Measurements from ENCODE around the gene HGF. TPM values are rescaled to one million over a fixed set of nuclear protein-coding genes. Genes with fewer than 3 reads are reported as not detected.

The HGF gene
- total RNA-seq, 1 experiment from 2014 or later = not detected

DNA sequence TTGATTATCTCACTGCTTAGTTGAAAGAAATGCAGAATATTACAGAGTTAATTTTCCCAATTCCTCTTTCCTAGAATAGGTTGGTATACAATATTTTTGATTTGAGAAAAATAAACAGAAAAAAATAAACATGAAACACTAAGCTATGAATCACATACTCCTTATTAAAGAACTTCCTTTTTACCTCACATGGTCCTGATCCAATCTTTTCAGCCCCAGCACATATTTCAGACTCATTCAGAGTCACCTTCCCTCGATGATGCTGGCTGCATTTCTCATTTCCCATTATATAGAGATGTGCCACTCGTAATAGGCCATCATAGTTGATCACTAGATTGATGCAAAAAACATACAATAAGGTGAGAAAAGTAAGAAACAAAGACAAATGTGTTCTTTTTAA lies 64.6 kb downstream of the HGF start:
- Histone ChIP-seq H3K27ac (ENCODE audit: low read length) (no peak overlapping the region), H3K79me2 (ENCODE audit: low read length) (no peaks in the 10 kb centered on the region), H3K27me3 (ENCODE audit: low read length) (no peaks in the 10 kb centered on the region), H2AFZ (ENCODE audit: low read length) (no peak overlapping the region), H3K36me3 (ENCODE audit: insufficient read depth, low read length) (no peaks in the 10 kb centered on the region), H3K9me2 (replicated peaks; ENCODE audit: insufficient read depth, low read length) (no peaks in the 10 kb centered on the region), H3K4me1 (ENCODE audit: low read length) (no peaks in the 10 kb centered on the region), H3K4me3 (ENCODE audit: low read length) (no peak overlapping the region), H3K9me3 (ENCODE audit: low read length) (peaks cover 36% of the 10 kb centered on the region), H3K4me2 (ENCODE audit: low read depth, low read length, poor library complexity, severe bottlenecking) (no peak overlapping the region), H3K9ac (ENCODE audit: low read length) (no peak overlapping the region), H4K20me1 (ENCODE audit: insufficient read depth, low read depth, low read length) (no peaks in the 10 kb centered on the region)
- no peak for DNase-seq

DNA sequence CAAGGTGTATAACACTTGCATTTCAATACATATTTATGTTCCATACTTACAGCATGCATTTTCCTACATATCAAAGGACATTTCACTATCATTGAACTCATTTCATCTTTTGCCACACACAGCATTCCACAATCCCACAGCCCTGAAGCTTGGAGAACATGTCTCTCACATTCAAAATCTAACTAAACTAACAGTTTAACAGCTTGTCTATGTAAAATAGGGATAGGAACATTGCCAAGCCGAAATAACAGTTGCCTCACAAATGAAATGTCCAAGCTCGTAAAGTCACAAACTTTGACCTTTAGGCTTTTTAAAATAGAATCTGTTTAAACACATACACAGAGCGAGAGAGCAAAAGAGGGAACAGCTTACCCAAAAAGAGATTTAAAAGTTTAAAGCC lies 65.3 kb downstream of the HGF start:
- H3K4me2 ChIP-seq (ENCODE audit: low read depth, low read length, poor library complexity, severe bottlenecking) = no peak overlapping the region

DNA sequence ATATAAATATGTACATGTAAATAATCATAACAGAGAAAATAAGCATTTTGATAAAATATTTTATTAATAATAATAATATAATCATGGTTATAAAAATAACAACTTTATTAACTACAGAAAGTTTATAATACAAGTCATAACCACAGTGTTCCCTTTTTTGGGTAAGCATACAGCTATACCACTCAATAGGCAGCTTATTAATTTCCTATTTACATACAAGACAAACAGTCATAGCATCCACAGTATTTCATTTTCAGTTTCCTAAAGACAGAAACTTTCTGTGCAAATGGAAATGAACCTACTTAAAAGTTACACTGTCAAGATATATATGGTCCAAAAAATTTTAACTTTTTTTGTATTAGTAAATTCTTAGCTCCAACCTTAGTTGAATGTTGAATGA lies 70.9 kb downstream of the HGF start:
- Histone ChIP-seq H3K27ac (ENCODE audit: low read length) (no peak overlapping the region), H3K36me3 (ENCODE audit: insufficient read depth, low read length) (no peaks in the 10 kb centered on the region), H3K4me1 (ENCODE audit: low read length) (no peaks in the 10 kb centered on the region), H3K9me3 (ENCODE audit: low read length) (peaks cover 25% of the 10 kb centered on the region), H3K27me3 (ENCODE audit: low read length) (no peaks in the 10 kb centered on the region), H3K4me2 (ENCODE audit: low read depth, low read length, poor library complexity, severe bottlenecking) (no peak overlapping the region), H3K9me2 (replicated peaks; ENCODE audit: insufficient read depth, low read length) (no peaks in the 10 kb centered on the region), H3K4me3 (ENCODE audit: low read length) (no peak overlapping the region), H2AFZ (ENCODE audit: low read length) (no peak overlapping the region), H3K9ac (ENCODE audit: low read length) (no peak overlapping the region), H3K79me2 (ENCODE audit: low read length) (no peaks in the 10 kb centered on the region), H4K20me1 (ENCODE audit: insufficient read depth, low read depth, low read length) (no peaks in the 10 kb centered on the region)
- no peak for DNase-seq

More for the DNA sequence above, 65.3 kb downstream of the HGF start:
- H4K20me1 ChIP-seq (ENCODE audit: insufficient read depth, low read depth, low read length) = no peaks in the 10 kb centered on the region
- no peak for DNase-seq
- H3K4me1 ChIP-seq (ENCODE audit: low read length) = no peaks in the 10 kb centered on the region
- H3K9me3 ChIP-seq (ENCODE audit: low read length) = peaks cover 42% of the 10 kb centered on the region
- H3K4me3 ChIP-seq (ENCODE audit: low read length) = no peak overlapping the region
- H3K79me2 ChIP-seq (ENCODE audit: low read length) = no peaks in the 10 kb centered on the region
- H3K9me2 ChIP-seq (replicated peaks; ENCODE audit: insufficient read depth, low read length) = no peaks in the 10 kb centered on the region
- no peak overlapping the region for H3K27ac ChIP-seq (ENCODE audit: low read length)
- H2AFZ ChIP-seq (ENCODE audit: low read length) = no peak overlapping the region
- H3K9ac ChIP-seq (ENCODE audit: low read length) = no peak overlapping the region
- no peaks in the 10 kb centered on the region for H3K27me3 ChIP-seq (ENCODE audit: low read length)
- no peaks in the 10 kb centered on the region for H3K36me3 ChIP-seq (ENCODE audit: insufficient read depth, low read length)

DNA sequence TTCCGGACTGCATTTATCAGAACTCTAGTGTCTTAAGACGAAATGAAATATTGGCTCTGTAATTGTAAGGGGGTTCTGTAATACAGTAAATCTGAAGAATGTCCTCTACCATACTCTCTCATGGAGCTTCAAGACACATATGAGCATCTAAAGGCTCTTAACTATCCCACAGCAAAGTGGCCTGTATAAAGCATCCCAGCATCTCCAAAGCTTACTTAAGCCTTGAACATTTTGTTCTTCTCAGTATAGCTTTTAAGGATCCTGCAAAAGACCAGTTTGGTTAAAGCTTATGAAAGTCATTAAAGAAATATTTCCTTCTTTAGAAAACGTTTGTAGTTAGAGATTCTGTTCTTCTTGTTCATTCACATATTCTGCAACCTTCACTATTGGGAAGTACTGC lies 75.1 kb downstream of the HGF start:
- no peak overlapping the region for H2AFZ ChIP-seq (ENCODE audit: low read length)
- no peak overlapping the region for H3K27ac ChIP-seq (ENCODE audit: low read length)
- no peaks in the 10 kb centered on the region for H3K27me3 ChIP-seq (ENCODE audit: low read length)
- no peak overlapping the region for H3K4me2 ChIP-seq (ENCODE audit: low read depth, low read length, poor library complexity, severe bottlenecking)
- H3K36me3 ChIP-seq (ENCODE audit: insufficient read depth, low read length) = no peaks in the 10 kb centered on the region
- no peak overlapping the region for H3K9ac ChIP-seq (ENCODE audit: low read length)
- H3K4me1 ChIP-seq (ENCODE audit: low read length) = no peaks in the 10 kb centered on the region
- DNase-seq = no peak
- no peaks in the 10 kb centered on the region for H3K79me2 ChIP-seq (ENCODE audit: low read length)
- peaks cover 20% of the 10 kb centered on the region for H3K9me3 ChIP-seq (ENCODE audit: low read length)
- no peak overlapping the region for H3K4me3 ChIP-seq (ENCODE audit: low read length)
- no peaks in the 10 kb centered on the region for H4K20me1 ChIP-seq (ENCODE audit: insufficient read depth, low read depth, low read length)
- no peaks in the 10 kb centered on the region for H3K9me2 ChIP-seq (replicated peaks; ENCODE audit: insufficient read depth, low read length)

DNA sequence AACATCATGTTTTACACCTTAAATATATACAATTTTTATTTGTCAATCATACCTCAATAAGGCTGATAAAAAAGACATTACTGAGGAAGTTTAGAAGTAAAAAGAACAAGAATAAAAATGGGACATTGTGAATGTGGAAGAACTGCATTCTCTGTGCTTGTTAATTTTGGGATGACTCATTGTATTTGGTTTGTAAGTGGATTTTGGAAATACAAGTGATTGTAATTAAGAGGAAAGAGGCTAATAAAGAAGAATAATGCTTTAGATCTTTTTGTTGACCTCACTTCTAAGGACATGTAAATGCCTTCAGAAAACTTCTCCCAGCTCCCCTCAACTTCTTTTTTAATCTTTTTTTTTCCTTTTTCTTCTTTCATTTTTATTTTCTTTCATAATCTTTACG lies 76.0 kb downstream of the HGF start:
- no peak overlapping the region for H3K4me3 ChIP-seq (ENCODE audit: low read length)
- H3K9ac ChIP-seq (ENCODE audit: low read length) = no peak overlapping the region
- no peak overlapping the region for H3K27ac ChIP-seq (ENCODE audit: low read length)
- no peaks in the 10 kb centered on the region for H4K20me1 ChIP-seq (ENCODE audit: insufficient read depth, low read depth, low read length)
- no peaks in the 10 kb centered on the region for H3K79me2 ChIP-seq (ENCODE audit: low read length)
- no peak overlapping the region for H2AFZ ChIP-seq (ENCODE audit: low read length)
- peaks cover 18% of the 10 kb centered on the region for H3K9me3 ChIP-seq (ENCODE audit: low read length)
- H3K9me2 ChIP-seq (replicated peaks; ENCODE audit: insufficient read depth, low read length) = no peaks in the 10 kb centered on the region
- no peak overlapping the region for H3K4me2 ChIP-seq (ENCODE audit: low read depth, low read length, poor library complexity, severe bottlenecking)
- no peaks in the 10 kb centered on the region for H3K36me3 ChIP-seq (ENCODE audit: insufficient read depth, low read length)
- H3K27me3 ChIP-seq (ENCODE audit: low read length) = no peaks in the 10 kb centered on the region
- H3K4me1 ChIP-seq (ENCODE audit: low read length) = no peaks in the 10 kb centered on the region
- DNase-seq = no peak

DNA sequence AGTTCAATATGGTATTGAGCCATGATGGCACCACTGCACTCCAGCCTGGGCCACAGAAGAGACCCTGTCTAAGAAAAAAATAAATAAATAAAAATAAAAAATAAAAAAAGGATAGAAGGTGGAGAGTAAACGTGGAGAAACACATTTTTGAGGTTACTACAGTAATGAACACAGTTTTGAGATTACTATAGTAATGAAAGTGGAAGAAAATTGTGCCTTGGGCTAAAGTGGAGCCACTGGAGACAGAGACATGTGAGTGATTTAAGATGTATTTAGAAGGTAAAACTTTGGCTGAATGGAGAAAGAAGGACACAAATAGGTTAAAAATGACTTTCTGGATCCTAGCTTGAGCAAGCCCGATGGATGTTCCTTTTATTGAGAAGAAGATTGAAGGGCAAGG lies 76.8 kb downstream of the HGF start:
- Histone ChIP-seq H3K4me2 (ENCODE audit: low read depth, low read length, poor library complexity, severe bottlenecking) (no peak overlapping the region), H3K4me1 (ENCODE audit: low read length) (no peaks in the 10 kb centered on the region), H3K27me3 (ENCODE audit: low read length) (no peaks in the 10 kb centered on the region), H3K27ac (ENCODE audit: low read length) (no peak overlapping the region), H3K9me3 (ENCODE audit: low read length) (peaks cover 22% of the 10 kb centered on the region), H3K36me3 (ENCODE audit: insufficient read depth, low read length) (no peaks in the 10 kb centered on the region), H2AFZ (ENCODE audit: low read length) (no peak overlapping the region), H3K4me3 (ENCODE audit: low read length) (no peak overlapping the region), H3K9ac (ENCODE audit: low read length) (no peak overlapping the region), H4K20me1 (ENCODE audit: insufficient read depth, low read depth, low read length) (no peaks in the 10 kb centered on the region), H3K9me2 (replicated peaks; ENCODE audit: insufficient read depth, low read length) (no peaks in the 10 kb centered on the region), H3K79me2 (ENCODE audit: low read length) (no peaks in the 10 kb centered on the region)
- no peak for DNase-seq

DNA sequence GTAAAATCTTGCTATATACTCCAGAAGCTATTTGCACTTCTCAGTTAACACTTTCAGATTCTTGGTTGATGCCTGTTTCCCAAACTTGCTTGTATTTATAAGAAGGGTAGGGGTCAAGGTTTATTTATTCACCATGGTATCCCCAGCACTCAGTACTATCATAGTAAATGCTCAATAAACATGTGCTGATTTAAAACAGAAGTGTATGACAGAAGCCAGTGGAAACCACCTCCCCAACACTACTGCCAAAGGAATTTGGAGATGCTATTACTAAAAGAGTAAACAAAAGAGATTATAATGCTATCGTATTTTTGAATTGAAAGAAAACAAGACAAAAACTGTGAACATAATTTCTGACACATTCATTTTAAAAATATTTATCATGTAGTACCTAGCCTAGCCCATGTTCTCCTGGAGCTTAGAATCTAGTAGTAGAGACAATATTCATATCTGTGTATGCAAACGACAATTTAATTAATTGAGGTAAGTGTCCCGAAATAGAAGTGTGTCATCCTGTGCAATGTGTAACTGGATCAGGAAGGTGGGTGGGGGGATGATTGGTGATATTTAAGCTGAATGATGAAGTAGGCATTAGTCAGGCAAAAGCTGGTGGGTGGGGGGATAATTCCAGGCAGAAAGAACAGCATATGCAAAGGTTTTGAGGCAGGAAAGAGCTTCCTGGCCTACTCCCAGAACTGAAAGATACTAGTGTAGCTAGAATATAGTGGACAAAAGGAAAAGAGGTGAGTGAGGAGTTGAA lies 77.5 kb downstream of the HGF start:
- H3K4me3 ChIP-seq (ENCODE audit: low read length) = no peak overlapping the region
- no peak overlapping the region for H3K9ac ChIP-seq (ENCODE audit: low read length)
- H3K27me3 ChIP-seq (ENCODE audit: low read length) = no peaks in the 10 kb centered on the region
- H4K20me1 ChIP-seq (ENCODE audit: insufficient read depth, low read depth, low read length) = no peaks in the 10 kb centered on the region
- H3K9me2 ChIP-seq (replicated peaks; ENCODE audit: insufficient read depth, low read length) = no peaks in the 10 kb centered on the region
- no peak overlapping the region for H3K27ac ChIP-seq (ENCODE audit: low read length)
- H3K9me3 ChIP-seq (ENCODE audit: low read length) = peaks cover 20% of the 10 kb centered on the region
- no peak for DNase-seq
- no peaks in the 10 kb centered on the region for H3K36me3 ChIP-seq (ENCODE audit: insufficient read depth, low read length)
- no peaks in the 10 kb centered on the region for H3K4me1 ChIP-seq (ENCODE audit: low read length)
- H3K4me2 ChIP-seq (ENCODE audit: low read depth, low read length, poor library complexity, severe bottlenecking) = no peak overlapping the region
- H2AFZ ChIP-seq (ENCODE audit: low read length) = no peak overlapping the region
- no peaks in the 10 kb centered on the region for H3K79me2 ChIP-seq (ENCODE audit: low read length)

DNA sequence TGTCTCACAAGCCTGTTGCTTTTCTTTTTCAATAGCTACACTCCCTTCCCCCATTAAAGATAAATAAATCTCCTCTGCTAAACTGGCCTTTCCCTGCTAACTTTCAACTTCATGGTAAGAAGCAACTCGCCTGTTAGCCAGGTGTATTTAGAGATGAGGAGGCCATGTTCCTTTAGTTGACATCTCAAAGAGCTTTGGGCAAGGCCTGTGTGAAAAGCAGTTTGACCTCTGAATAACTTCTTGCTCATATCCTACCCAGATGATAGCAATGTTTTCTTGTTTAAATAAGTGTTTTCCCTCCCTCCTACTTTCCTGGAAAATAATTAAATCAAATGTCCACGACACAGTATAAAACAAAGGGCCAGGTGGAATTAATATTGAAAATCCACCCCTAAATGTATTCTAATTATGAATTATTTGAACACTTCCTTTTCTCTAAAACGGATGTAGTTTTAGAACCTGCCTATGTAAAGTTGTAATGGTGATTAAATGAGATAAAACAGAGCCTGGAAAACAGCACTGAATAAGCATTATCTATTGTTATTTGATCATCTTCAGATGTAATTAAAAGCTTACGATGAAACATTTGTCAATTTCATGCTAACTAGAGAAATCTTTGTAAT lies 78.5 kb downstream of the HGF start:
- Histone ChIP-seq H3K4me3 (ENCODE audit: low read length) (no peak overlapping the region), H3K36me3 (ENCODE audit: insufficient read depth, low read length) (no peaks in the 10 kb centered on the region), H3K9me2 (replicated peaks; ENCODE audit: insufficient read depth, low read length) (no peaks in the 10 kb centered on the region), H2AFZ (ENCODE audit: low read length) (no peak overlapping the region), H3K4me1 (ENCODE audit: low read length) (no peaks in the 10 kb centered on the region), H3K79me2 (ENCODE audit: low read length) (no peaks in the 10 kb centered on the region), H3K27ac (ENCODE audit: low read length) (no peak overlapping the region), H3K27me3 (ENCODE audit: low read length) (no peaks in the 10 kb centered on the region), H3K9me3 (ENCODE audit: low read length) (peaks cover 20% of the 10 kb centered on the region), H3K9ac (ENCODE audit: low read length) (no peak overlapping the region), H4K20me1 (ENCODE audit: insufficient read depth, low read depth, low read length) (no peaks in the 10 kb centered on the region), H3K4me2 (ENCODE audit: low read depth, low read length, poor library complexity, severe bottlenecking) (no peak overlapping the region)
- DNase-seq = no peak
